Transverse colon (tissue), 4 donors: ENCODE data around the gene POR. TPM values are rescaled to one million over a fixed set of nuclear protein-coding genes. Genes with fewer than 3 reads are reported as not detected.

Experiments used
- DNase-seq: peaks from one replicate; pipeline ENCODE4 v3.0.0-alpha.2; 2019
- H3K27ac ChIP-seq, 4 donors: fragments of 200-600 bp; sonication (generic); 2 replicates each; pipeline ENCODE4 v1.5.1; 2016 to 2018; ENCODE audit warnings: inconsistent platforms in 4 of 4
- H3K27me3 ChIP-seq: fragments of 200-600 bp; sonication (generic); 2 replicates; pipeline ENCODE4 v1.5.1; 2017; ENCODE audit warnings: inconsistent platforms
- H3K36me3 ChIP-seq, 4 donors: fragments of 200-600 bp; sonication (generic); 2 replicates each; pipeline ENCODE4 v1.5.1; 2017 to 2019; ENCODE audit warnings: inconsistent platforms in 4 of 4
- H3K4me1 ChIP-seq, 4 donors: fragments of 200-600 bp; sonication (generic); 2 replicates each; pipeline ENCODE4 v1.5.1; 2017 to 2020; ENCODE audit warnings: inconsistent platforms in 4 of 4
- H3K4me3 ChIP-seq, 4 donors: fragments of 200-600 bp; sonication (generic); 1 replicate in 1 of 4; 2 replicates in 3 of 4; pipeline versions ENCODE4 v1.5.1 to v1.6.1; 2017 to 2019; ENCODE audit warnings: inconsistent platforms in 4 of 4
- H3K9me3 ChIP-seq, 2 donors: fragments of 200-600 bp; sonication (generic); 2 replicates each; pipeline ENCODE4 v1.5.1; 2017 to 2019; ENCODE audit warnings: inconsistent platforms in 2 of 2
- CTCF ChIP-seq, 5 experiments: fragments of 200-600 bp in 3 of 5; fragments of 450-650 bp in 2 of 5; sonication (generic) in 3 of 5; IDR thresholded peaks; 1 replicate in 2 of 5; 2 replicates in 3 of 5; pipeline ENCODE4 v1.5.1; 2016 to 2017; ENCODE audit warnings: antibody characterized with exemption in 5 of 5, inconsistent platforms in 3 of 5, mild to moderate bottlenecking in 2 of 5, moderate library complexity in 1 of 5
- EP300 ChIP-seq: sonication (generic); formaldehyde crosslinking; IDR thresholded peaks from one replicate; pipeline ENCODE4 v1.6.1; 2017; ENCODE audit warnings: antibody characterized with exemption, low read depth
- POLR2A ChIP-seq: fragments of 450-650 bp; IDR thresholded peaks from one replicate; pipeline ENCODE4 v1.6.1; 2016; ENCODE audit warnings: antibody characterized with exemption, mild to moderate bottlenecking, moderate library complexity
- POLR2AphosphoS5 ChIP-seq, 3 donors: sonication (generic); formaldehyde crosslinking; IDR thresholded peaks; one replicate each; pipeline ENCODE4 v1.6.1; 2016; ENCODE audit warnings: antibody characterized with exemption in 3 of 3
- WGBS, 2 donors: methylation state at CpG; one replicate each; pipeline ENCODE4 v1.1.5; 2018; ENCODE audit warnings: low coverage in 1 of 2; 5-methylcytosine and 5-hydroxymethylcytosine counted together
- in situ Hi-C, 4 donors: fragments of 200-750 bp; cut with MboI; loops; one replicate each; pipeline versions ENCODE4 v1.15.0 to v1.15.1; 2017; ENCODE audit warnings: low sequenced_read_pairs in 3 of 4, low pct_ligation_motif_present in 1 of 4, low pct_unique_long_range_greater_than_20kb in 1 of 4
- intact Hi-C: fragments of 100-400 bp; cut with DNase I; formaldehyde crosslinking; loops from one replicate; pipeline ENCODE4 v1.15.1; 2023; ENCODE audit warnings: low total_unique reads
- total RNA-seq, 4 donors: library from RNA; depleted of rRNA; stranded (reverse); fragments of >200 nt; gene quantifications; one replicate each; pipeline ENCODE4 v1.1.0, GENCODE V29; 2016

The POR gene
- total RNA-seq, 4 donors from 2014 or later, result 95.9 to 200 (median 149) TPM

GRCh38 chr7:75891815-75892411 is 23.0 kb upstream of the POR start:
- no peak for TF ChIP-seq POLR2AphosphoS5 (IDR thresholded peaks at IDR 0.05)
- no peak for TF ChIP-seq POLR2A
- TF ChIP-seq EP300, result no peak
- no peak for TF ChIP-seq CTCF (IDR thresholded peaks at IDR 0.05)
- Histone ChIP-seq H3K4me1 (no peaks in the 10 kb centered on the region), H3K9me3 (no peaks in the 10 kb centered on the region), H3K27me3 (no peaks in the 10 kb centered on the region), H3K27ac (no peak overlapping the region), H3K36me3 (no peaks in the 10 kb centered on the region), H3K4me3 (no peak overlapping the region)
- DNase-seq, result no peak
- in situ Hi-C loops, result no loop called here
- intact Hi-C loops, result no loop called here
- 94 to 100% methylated on average over 1 to 7 of the region's 7 CpGs for WGBS, 2 donors

- in situ Hi-C loops, result no loop called here
- TF ChIP-seq POLR2AphosphoS5 (IDR thresholded peaks at IDR 0.05) (peak in 2 of 3 donors; percentile 17 to 38), POLR2A (no peak), EP300 (no peak)
- no peaks in the 10 kb centered on the region for H3K9me3 ChIP-seq
- no peaks in the 10 kb centered on the region for H3K27me3 ChIP-seq
- no peak overlapping the region for H3K4me3 ChIP-seq
- no peak overlapping the region for H3K27ac ChIP-seq
- WGBS, 2 donors, result 67 to 72% methylated on average over 7 to 15 of the region's 15 CpGs
- DNase-seq, result peak; percentile 33
- H3K36me3 ChIP-seq, result no peaks in the 10 kb centered on the region
- intact Hi-C loops, result no loop called here
- H3K4me1 ChIP-seq, result no peaks in the 10 kb centered on the region
Measured at GRCh38 chr7:75892634-75893272, 22.2 kb upstream of the POR start.

GRCh38 chr7:75896803-75897327 is 18.1 kb upstream of the POR start:
- no peak overlapping the region for H3K27ac ChIP-seq
- no peaks in the 10 kb centered on the region for H3K36me3 ChIP-seq
- no peaks in the 10 kb centered on the region for H3K4me1 ChIP-seq
- H3K9me3 ChIP-seq, result no peaks in the 10 kb centered on the region
- intact Hi-C loops, result no loop called here
- 80 to 88% methylated on average over 2 to 6 of the region's 6 CpGs for WGBS, 2 donors
- no peak overlapping the region for H3K4me3 ChIP-seq
- in situ Hi-C loops, result no loop called here
- no peak for DNase-seq
- no peaks in the 10 kb centered on the region for H3K27me3 ChIP-seq
- TF ChIP-seq POLR2A, result no peak
- no peak for TF ChIP-seq CTCF (IDR thresholded peaks at IDR 0.05)
- TF ChIP-seq EP300, result no peak
- TF ChIP-seq POLR2AphosphoS5 (IDR thresholded peaks at IDR 0.05), result no peak

- Histone ChIP-seq H3K4me3 (no peak overlapping the region), H3K9me3 (no peaks in the 10 kb centered on the region), H3K27me3 (no peaks in the 10 kb centered on the region), H3K4me1 (peaks cover 0 to 2% (median 0%) of the 10 kb centered on the region in 4 donors), H3K27ac (no peak overlapping the region), H3K36me3 (no peaks in the 10 kb centered on the region)
- intact Hi-C loops (no loop called here), in situ Hi-C loops (no loop called here)
- no peak for DNase-seq
- 87 to 89% methylated on average over 7 to 9 of the region's 9 CpGs for WGBS, 2 donors
- TF ChIP-seq POLR2AphosphoS5 (IDR thresholded peaks at IDR 0.05), result no peak
Measured at GRCh38 chr7:75900617-75901315, 14.2 kb upstream of the POR start.
